Panc1 (cell line): ENCODE data around the gene ZDHHC7. TPM values are rescaled to one million over a fixed set of nuclear protein-coding genes. Genes with fewer than 3 reads are reported as not detected.

ENCODE experiments used
- ATAC-seq: fragments of 200-7000 bp; cut with Tn5 transposase; 2 replicates; pipeline ENCODE4 v1.9.1; 2020; ENCODE audit warnings: mild to moderate bottlenecking, moderate library complexity
- BruUV-seq: library from RNA; stranded (reverse); fragments of 400-500 nt; replicated peaks from 2 replicates; lab custom pipeline; 2021; lab: Mats Ljungman, UMichigan
- CTCF ChIA-PET: fragments of 300-600 bp; sonication (Branson Sonifier 250); formaldehyde crosslinking; loops from one replicate; lab custom pipeline; 2022; ENCODE audit warnings: antibody characterized with exemption; lab: Charles Lee
- POLR2A ChIA-PET: fragments of 300-600 bp; sonication (Branson Sonifier 250); formaldehyde crosslinking; loops from one replicate; lab custom pipeline; 2022; ENCODE audit warnings: antibody characterized with exemption; lab: Charles Lee
- DNase-seq: peaks from one replicate; pipeline ENCODE4 v3.0.0-alpha.2; 2010; ENCODE audit warnings: low read depth, low spot score
- H3K27ac ChIP-seq: 2 replicates; pipeline ENCODE4 v1.5.1; 2011; ENCODE audit warnings: mild to moderate bottlenecking, low read length, inconsistent platforms
- H3K27me3 ChIP-seq: fragments of 200-500 bp; sonication (Bioruptor generic); 2 replicates; pipeline ENCODE4 v1.6.0; 2014; ENCODE audit warnings: low read length, inconsistent platforms; ENCODE audit not compliant: control insufficient read depth, insufficient read depth
- H3K36me3 ChIP-seq: fragments of 200-500 bp; sonication (Bioruptor generic); 2 replicates; pipeline ENCODE4 v1.5.1; 2014; ENCODE audit warnings: inconsistent platforms, mild to moderate bottlenecking, low read length, moderate library complexity; ENCODE audit not compliant: control insufficient read depth, insufficient read depth
- H3K4me1 ChIP-seq: 2 replicates; pipeline ENCODE4 v1.5.1; 2011; ENCODE audit warnings: inconsistent platforms, mild to moderate bottlenecking, low read length, moderate library complexity; ENCODE audit not compliant: control insufficient read depth, insufficient read depth
- H3K4me3 ChIP-seq, 2 experiments: 2 replicates each; pipeline ENCODE4 v1.5.1; 2011 to 2012; ENCODE audit warnings: low read depth in 2 of 2, low read length in 2 of 2, mild to moderate bottlenecking in 2 of 2, inconsistent platforms in 1 of 2, moderate library complexity in 1 of 2
- H3K9me3 ChIP-seq: fragments of 200-500 bp; sonication (Bioruptor generic); 2 replicates; pipeline ENCODE4 v1.5.1; 2014; ENCODE audit warnings: low read depth, mild to moderate bottlenecking, inconsistent platforms, low read length, moderate library complexity; ENCODE audit not compliant: control insufficient read depth, insufficient read depth
- POLR2AphosphoS5 ChIP-seq: IDR thresholded peaks from 2 replicates; pipeline ENCODE4 v1.6.1; 2012; ENCODE audit warnings: mild to moderate bottlenecking, low read depth, low read length, moderate library complexity
- SIN3A ChIP-seq: IDR thresholded peaks from 2 replicates; pipeline ENCODE4 v1.6.1; 2012; ENCODE audit warnings: low read depth, mild to moderate bottlenecking, low read length, moderate library complexity, borderline replicate concordance; ENCODE audit not compliant: insufficient read depth
- TCF7L2 ChIP-seq: IDR thresholded peaks from 2 replicates; pipeline ENCODE4 v1.6.1; 2011; ENCODE audit warnings: mild to moderate bottlenecking, low read depth, low read length, inconsistent platforms
- in situ Hi-C: cut with HindIII; loops from 2 replicates; pipeline ENCODE4 v1.10.0; 2016; ENCODE audit warnings: low sequenced_read_pairs, low pct_unique_long_range_greater_than_20kb
- intact Hi-C: fragments of 100-400 bp; cut with micrococcal nuclease; formaldehyde crosslinking; loops from one replicate; pipeline ENCODE4 v1.10.0; 2022; ENCODE audit not compliant: unreplicated experiment
- total RNA-seq: library from RNA; stranded (reverse); gene quantifications from one replicate; pipeline ENCODE4 v1.2.1, GENCODE V29; 2021; ENCODE audit not compliant: unreplicated experiment
- TF ChIP-seq, protein P1 (sequence below), 2 experiments: IDR thresholded peaks; 2 replicates each; pipeline ENCODE4 v1.6.1; 2011 to 2012; ENCODE audit warnings: low read depth in 2 of 2, control low read depth in 1 of 2, low read length in 1 of 2, mild to moderate bottlenecking in 1 of 2, moderate library complexity in 1 of 2; ENCODE audit not compliant: insufficient read depth in 1 of 2
- TF ChIP-seq, protein P2 (sequence below): fragments of 450-650 bp; IDR thresholded peaks from 2 replicates; pipeline ENCODE4 v1.5.1; 2017; ENCODE audit warnings: mild to moderate bottlenecking

Gene ZDHHC7
- total RNA-seq, 1 experiment from 2014 or later: 71.5 TPM

- BruUV-seq: no TSS peak
- DNase-seq (no peak), ATAC-seq (no peak)
- Histone ChIP-seq H3K4me3 (no peak overlapping the region), H3K27me3 (no peaks in the 10 kb centered on the region), H3K9me3 (no peaks in the 10 kb centered on the region), H3K36me3 (peaks cover 16% of the 10 kb centered on the region), H3K27ac (no peak overlapping the region), H3K4me1 (no peaks in the 10 kb centered on the region)
- ChIA-PET POLR2A (no interaction called here), CTCF (no interaction called here)
- in situ Hi-C loops: no loop called here
- TF ChIP-seq TCF7L2: no peak
- TF ChIP-seq, protein P1, sequence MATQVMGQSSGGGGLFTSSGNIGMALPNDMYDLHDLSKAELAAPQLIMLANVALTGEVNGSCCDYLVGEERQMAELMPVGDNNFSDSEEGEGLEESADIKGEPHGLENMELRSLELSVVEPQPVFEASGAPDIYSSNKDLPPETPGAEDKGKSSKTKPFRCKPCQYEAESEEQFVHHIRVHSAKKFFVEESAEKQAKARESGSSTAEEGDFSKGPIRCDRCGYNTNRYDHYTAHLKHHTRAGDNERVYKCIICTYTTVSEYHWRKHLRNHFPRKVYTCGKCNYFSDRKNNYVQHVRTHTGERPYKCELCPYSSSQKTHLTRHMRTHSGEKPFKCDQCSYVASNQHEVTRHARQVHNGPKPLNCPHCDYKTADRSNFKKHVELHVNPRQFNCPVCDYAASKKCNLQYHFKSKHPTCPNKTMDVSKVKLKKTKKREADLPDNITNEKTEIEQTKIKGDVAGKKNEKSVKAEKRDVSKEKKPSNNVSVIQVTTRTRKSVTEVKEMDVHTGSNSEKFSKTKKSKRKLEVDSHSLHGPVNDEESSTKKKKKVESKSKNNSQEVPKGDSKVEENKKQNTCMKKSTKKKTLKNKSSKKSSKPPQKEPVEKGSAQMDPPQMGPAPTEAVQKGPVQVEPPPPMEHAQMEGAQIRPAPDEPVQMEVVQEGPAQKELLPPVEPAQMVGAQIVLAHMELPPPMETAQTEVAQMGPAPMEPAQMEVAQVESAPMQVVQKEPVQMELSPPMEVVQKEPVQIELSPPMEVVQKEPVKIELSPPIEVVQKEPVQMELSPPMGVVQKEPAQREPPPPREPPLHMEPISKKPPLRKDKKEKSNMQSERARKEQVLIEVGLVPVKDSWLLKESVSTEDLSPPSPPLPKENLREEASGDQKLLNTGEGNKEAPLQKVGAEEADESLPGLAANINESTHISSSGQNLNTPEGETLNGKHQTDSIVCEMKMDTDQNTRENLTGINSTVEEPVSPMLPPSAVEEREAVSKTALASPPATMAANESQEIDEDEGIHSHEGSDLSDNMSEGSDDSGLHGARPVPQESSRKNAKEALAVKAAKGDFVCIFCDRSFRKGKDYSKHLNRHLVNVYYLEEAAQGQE (IDR thresholded peaks at IDR 0.05; ENCODE audit: insufficient read depth in 1 of 2, low read depth in 2 of 2, low read length in 1 of 2): no peak
- no peak for TF ChIP-seq SIN3A
- TF ChIP-seq, protein P2, sequence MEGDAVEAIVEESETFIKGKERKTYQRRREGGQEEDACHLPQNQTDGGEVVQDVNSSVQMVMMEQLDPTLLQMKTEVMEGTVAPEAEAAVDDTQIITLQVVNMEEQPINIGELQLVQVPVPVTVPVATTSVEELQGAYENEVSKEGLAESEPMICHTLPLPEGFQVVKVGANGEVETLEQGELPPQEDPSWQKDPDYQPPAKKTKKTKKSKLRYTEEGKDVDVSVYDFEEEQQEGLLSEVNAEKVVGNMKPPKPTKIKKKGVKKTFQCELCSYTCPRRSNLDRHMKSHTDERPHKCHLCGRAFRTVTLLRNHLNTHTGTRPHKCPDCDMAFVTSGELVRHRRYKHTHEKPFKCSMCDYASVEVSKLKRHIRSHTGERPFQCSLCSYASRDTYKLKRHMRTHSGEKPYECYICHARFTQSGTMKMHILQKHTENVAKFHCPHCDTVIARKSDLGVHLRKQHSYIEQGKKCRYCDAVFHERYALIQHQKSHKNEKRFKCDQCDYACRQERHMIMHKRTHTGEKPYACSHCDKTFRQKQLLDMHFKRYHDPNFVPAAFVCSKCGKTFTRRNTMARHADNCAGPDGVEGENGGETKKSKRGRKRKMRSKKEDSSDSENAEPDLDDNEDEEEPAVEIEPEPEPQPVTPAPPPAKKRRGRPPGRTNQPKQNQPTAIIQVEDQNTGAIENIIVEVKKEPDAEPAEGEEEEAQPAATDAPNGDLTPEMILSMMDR: no peak
- TF ChIP-seq POLR2AphosphoS5: no peak
- intact Hi-C loops: no loop called here
These were observed 31.8 kb downstream of the ZDHHC7 start for GRCh38 chr16:84979516-84979915.

DNA sequence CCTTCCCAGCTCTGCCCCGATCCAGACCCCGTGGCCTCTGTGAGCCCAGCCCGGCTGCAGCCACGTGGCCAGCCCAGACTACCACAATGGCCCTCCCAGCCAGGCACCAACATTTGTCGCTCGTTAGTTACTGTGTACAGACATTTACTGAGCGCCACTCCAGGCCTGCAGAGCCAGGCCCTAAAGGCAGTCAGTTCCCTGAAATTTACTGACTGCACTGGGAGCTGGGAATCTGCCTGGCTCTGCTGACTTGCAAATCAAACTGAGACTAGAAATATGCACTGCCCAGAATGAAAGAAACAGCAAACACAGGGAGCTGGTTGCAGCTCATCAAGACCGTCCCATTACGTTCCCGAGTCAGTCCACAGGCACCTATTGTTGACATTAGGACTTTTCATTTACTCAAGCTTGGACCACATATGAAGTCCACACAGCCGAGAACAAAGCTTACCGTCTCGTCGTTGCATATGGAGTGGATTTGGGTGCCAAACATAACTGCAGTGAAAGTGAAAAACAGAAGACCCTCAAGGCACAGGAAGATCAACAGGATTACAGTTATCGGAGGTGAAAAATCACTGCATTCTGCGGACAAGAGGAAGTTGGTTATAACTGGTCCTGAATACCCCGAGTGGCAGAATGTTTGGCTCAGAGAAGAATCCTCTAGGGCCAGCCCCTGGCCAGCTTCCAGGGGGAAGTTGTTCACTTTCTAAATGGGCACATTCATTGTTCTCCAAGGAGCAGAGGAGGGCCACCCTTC, 34.5 kb downstream of the ZDHHC7 start:
- in situ Hi-C loops (no loop called here), intact Hi-C loops (no loop called here)
- 0 out of 2 replicates have a peak, but pooled peaks cover 5% of the 10 kb centered on the region for H3K4me1 ChIP-seq
- no peaks in the 10 kb centered on the region for H3K27me3 ChIP-seq
- no peak overlapping the region for H3K4me3 ChIP-seq
- no TSS peak for BruUV-seq
- no peaks in the 10 kb centered on the region for H3K9me3 ChIP-seq
- no peak for TF ChIP-seq POLR2AphosphoS5
- TF ChIP-seq TCF7L2: no peak
- no peak for TF ChIP-seq SIN3A
- TF ChIP-seq, protein P2: no peak
- TF ChIP-seq, protein P1 (IDR thresholded peaks at IDR 0.05; ENCODE audit: insufficient read depth in 1 of 2, low read depth in 2 of 2, low read length in 1 of 2): no peak
- H3K36me3 ChIP-seq: peaks cover 16% of the 10 kb centered on the region
- DNase-seq (no peak), ATAC-seq (no peak)
- ChIA-PET CTCF (no interaction called here), POLR2A (no interaction called here)
- H3K27ac ChIP-seq: no peak overlapping the region
